CD4-positive, alpha-beta T cell treated with Interleukin-21 for 1 hour (primary cell): ENCODE results near the gene CYB5A.
"Not testable (repeated sequence)": the region's sequence is repeated elsewhere in the genome, so short reads cannot be mapped to it uniquely, and the experiment has no call there.

Source experiments
- DNase-seq: peaks from one replicate; pipeline ENCODE4 v3.0.0-alpha.2; 2020

Gene CYB5A

GRCh38 chr18:74291771-74292540, at the start of gene CYB5A:
Gene CYB5A (minus strand): TSS chr18:74291963. CDS start chr18:74291875, 88 bp downstream.
- DNase-seq: peak; percentile 99

- no peak for DNase-seq
Observed at GRCh38 chr18:74337912-74338309, 46.1 kb upstream of the CYB5A start.

GRCh38 chr18:74337155-74337911, 45.6 kb upstream of the CYB5A start:
- DNase-seq: no peak

GRCh38 chr18:74336656-74337055, 44.9 kb upstream of the CYB5A start:
- DNase-seq: no peak

GRCh38 chr18:74334242-74334893, 42.6 kb upstream of the CYB5A start:
- no peak for DNase-seq

- no peak for DNase-seq
Observed at GRCh38 chr18:74333091-74333490, 41.3 kb upstream of the CYB5A start.

GRCh38 chr18:74331404-74331803, 39.6 kb upstream of the CYB5A start:
- DNase-seq: no peak

- no peak for DNase-seq
Observed at GRCh38 chr18:74329688-74330205, 38.0 kb upstream of the CYB5A start.

GRCh38 chr18:74328206-74328605, 36.4 kb upstream of the CYB5A start:
- DNase-seq: no peak

GRCh38 chr18:74326791-74327190, 35.0 kb upstream of the CYB5A start:
- DNase-seq: not testable (repeated sequence)

- DNase-seq: no peak
Observed at GRCh38 chr18:74326231-74326630, 34.5 kb upstream of the CYB5A start.

- no peak for DNase-seq
Observed at GRCh38 chr18:74316257-74317170, 24.8 kb upstream of the CYB5A start.

- DNase-seq: no peak
Observed at GRCh38 chr18:74315464-74316256, 23.9 kb upstream of the CYB5A start, which contains the start of gene C18orf63. Gene C18orf63 (plus strand): TSS chr18:74315839. CDS start chr18:74317866, 2,027 bp downstream.

GRCh38 chr18:74314759-74315463, 23.1 kb upstream of the CYB5A start:
- DNase-seq: no peak

GRCh38 chr18:74311000-74311399, 19.2 kb upstream of the CYB5A start:
- DNase-seq: no peak

GRCh38 chr18:74310411-74310810, 18.6 kb upstream of the CYB5A start:
- DNase-seq: peak; percentile 14

GRCh38 chr18:74303936-74304335, 12.2 kb upstream of the CYB5A start:
- no peak for DNase-seq

GRCh38 chr18:74303306-74303705, 11.5 kb upstream of the CYB5A start:
- no peak for DNase-seq

- DNase-seq: no peak
Observed at GRCh38 chr18:74299746-74300145, 8.0 kb upstream of the CYB5A start.

GRCh38 chr18:74299162-74299561, 7.4 kb upstream of the CYB5A start:
- DNase-seq: no peak

- no peak for DNase-seq
Observed at GRCh38 chr18:74294526-74294925, 2.8 kb upstream of the CYB5A start.
